ENCODE measurements around the gene RHO.

RHO gene

GRCh38 chr3:129559565-129560079 is 31.2 kb downstream of the RHO start:
- no peak for DNase-seq (ENCODE audit: low read depth)

GRCh38 chr3:129560269-129560787 is 31.9 kb downstream of the RHO start:
- no peak for DNase-seq (ENCODE audit: low read depth)

- DNase-seq (ENCODE audit: low read depth) = no peak
Measured at GRCh38 chr3:129560911-129561594, 32.6 kb downstream of the RHO start.

GRCh38 chr3:129561619-129562248 is 33.3 kb downstream of the RHO start:
- DNase-seq (ENCODE audit: low read depth) = no peak

GRCh38 chr3:129562803-129563202 is 34.4 kb downstream of the RHO start:
- DNase-seq (ENCODE audit: low read depth) = no peak

- no peak for DNase-seq (ENCODE audit: low read depth)
Measured at GRCh38 chr3:129563332-129563731, 34.9 kb downstream of the RHO start.

- no peak for DNase-seq (ENCODE audit: low read depth)
Measured at GRCh38 chr3:129563850-129564535, 35.6 kb downstream of the RHO start.

GRCh38 chr3:129564981-129565644 is 36.7 kb downstream of the RHO start:
- DNase-seq (ENCODE audit: low read depth) = no peak

- no peak for DNase-seq (ENCODE audit: low read depth)
Measured at GRCh38 chr3:129565902-129566301, 37.5 kb downstream of the RHO start.

- no peak for DNase-seq (ENCODE audit: low read depth)
Measured at GRCh38 chr3:129567176-129567705, 38.8 kb downstream of the RHO start.

- no peak for DNase-seq (ENCODE audit: low read depth)
Measured at GRCh38 chr3:129567939-129568338, 39.5 kb downstream of the RHO start.

- no peak for DNase-seq (ENCODE audit: low read depth)
Measured at GRCh38 chr3:129569856-129570255, 41.4 kb downstream of the RHO start.

GRCh38 chr3:129571605-129572547 is 43.4 kb downstream of the RHO start:
- DNase-seq (ENCODE audit: low read depth) = no peak

- DNase-seq (ENCODE audit: low read depth) = no peak
Measured at GRCh38 chr3:129572603-129573002, 44.2 kb downstream of the RHO start.

GRCh38 chr3:129573493-129573892 is 45.1 kb downstream of the RHO start:
- DNase-seq (ENCODE audit: low read depth) = no peak

GRCh38 chr3:129574206-129574605 is 45.8 kb downstream of the RHO start:
- no peak for DNase-seq (ENCODE audit: low read depth)

- DNase-seq (ENCODE audit: low read depth) = no peak
Measured at GRCh38 chr3:129575233-129575996, 47.0 kb downstream of the RHO start.

GRCh38 chr3:129575997-129576384 is 47.6 kb downstream of the RHO start:
- DNase-seq (ENCODE audit: low read depth) = no peak

GRCh38 chr3:129576514-129577352 is 48.3 kb downstream of the RHO start:
- DNase-seq (ENCODE audit: low read depth) = peak; percentile 37
